SU-DHL-6 (cell line): Measurements from ENCODE around the gene RAB10.

Source experiments
- H2AFZ ChIP-seq: fragments of 200-600 bp; sonication (generic); 2 replicates; pipeline ENCODE4 v1.6.1; 2014; ENCODE audit warnings: low read depth, mild to moderate bottlenecking, moderate library complexity, mixed read lengths, antibody characterized with exemption, low read length; ENCODE audit not compliant: severe bottlenecking
- H3F3A ChIP-seq: fragments of 200-600 bp; shearing (Covaris generic); 2 replicates; pipeline ENCODE4 v1.6.0; 2016; ENCODE audit warnings: antibody characterized with exemption, mild to moderate bottlenecking; ENCODE audit not compliant: insufficient read depth
- H3K27ac ChIP-seq: fragments of 200-600 bp; sonication (generic); 2 replicates; pipeline ENCODE4 v1.5.1; 2016; ENCODE audit warnings: low read depth, mild to moderate bottlenecking, low read length, moderate library complexity, mixed read lengths
- H3K27me3 ChIP-seq: fragments of 200-600 bp; sonication (generic), shearing (Covaris generic); 2 replicates; pipeline ENCODE4 v1.6.0; 2014; ENCODE audit warnings: mild to moderate bottlenecking, low read length
- H3K36me3 ChIP-seq: fragments of 200-600 bp; sonication (generic); 2 replicates; pipeline ENCODE4 v1.6.1; 2014; ENCODE audit warnings: mild to moderate bottlenecking, low read length, mixed read lengths
- H3K4me2 ChIP-seq: fragments of 300-600, 200-600 bp; shearing (Covaris generic), sonication (generic); 2 replicates; pipeline ENCODE4 v1.6.0; 2014; ENCODE audit warnings: low read length, low read depth, mild to moderate bottlenecking; ENCODE audit not compliant: poor library complexity, severe bottlenecking
- H3K4me3 ChIP-seq: fragments of 200-600 bp; sonication (generic); 2 replicates; pipeline ENCODE4 v1.5.1; 2014; ENCODE audit warnings: antibody characterized with exemption, low read length, mild to moderate bottlenecking, mixed read lengths; ENCODE audit not compliant: insufficient read depth, poor library complexity, severe bottlenecking
- H3K79me2 ChIP-seq: fragments of 200-600 bp; sonication (generic); 2 replicates; pipeline ENCODE4 v1.6.1; 2014; ENCODE audit warnings: mild to moderate bottlenecking, low read length, moderate library complexity; ENCODE audit not compliant: insufficient read depth
- H3K9ac ChIP-seq: fragments of 200-600 bp; sonication (generic); 2 replicates; pipeline ENCODE4 v1.7.0; 2014; ENCODE audit warnings: mild to moderate bottlenecking, low read length
- H3K9me2 ChIP-seq: fragments of 200-600 bp; sonication (generic); replicated peaks from 2 replicates; pipeline ENCODE4 v1.6.1; 2014; ENCODE audit warnings: low read length; ENCODE audit not compliant: insufficient read depth
- H3K9me3 ChIP-seq: fragments of 200-600 bp; sonication (generic); 2 replicates; pipeline ENCODE4 v1.6.1; 2014; ENCODE audit warnings: low read length, mixed read lengths; ENCODE audit not compliant: insufficient read depth
- H4K20me1 ChIP-seq: fragments of 200-600 bp; sonication (generic); 2 replicates; pipeline ENCODE4 v1.6.1; 2014; ENCODE audit warnings: low read depth, mild to moderate bottlenecking, antibody characterized with exemption, low read length, moderate library complexity, mixed read lengths
- EZH2phosphoT487 ChIP-seq: fragments of 200-600 bp; sonication (generic), shearing (Covaris generic); conservative IDR thresholded peaks from 2 replicates; pipeline ENCODE4 v1.6.1; 2018; ENCODE audit warnings: mild to moderate bottlenecking, antibody characterized with exemption, low read length, moderate library complexity, mixed read lengths
- TF ChIP-seq, protein P1 (sequence below): fragments of 200-600 bp; sonication (generic); IDR thresholded peaks from one replicate; pipeline ENCODE4 v1.5.1; 2017; ENCODE audit warnings: antibody characterized with exemption, mild to moderate bottlenecking, low read length, moderate library complexity; ENCODE audit not compliant: insufficient read depth, poor library complexity, severe bottlenecking

Gene RAB10

DNA sequence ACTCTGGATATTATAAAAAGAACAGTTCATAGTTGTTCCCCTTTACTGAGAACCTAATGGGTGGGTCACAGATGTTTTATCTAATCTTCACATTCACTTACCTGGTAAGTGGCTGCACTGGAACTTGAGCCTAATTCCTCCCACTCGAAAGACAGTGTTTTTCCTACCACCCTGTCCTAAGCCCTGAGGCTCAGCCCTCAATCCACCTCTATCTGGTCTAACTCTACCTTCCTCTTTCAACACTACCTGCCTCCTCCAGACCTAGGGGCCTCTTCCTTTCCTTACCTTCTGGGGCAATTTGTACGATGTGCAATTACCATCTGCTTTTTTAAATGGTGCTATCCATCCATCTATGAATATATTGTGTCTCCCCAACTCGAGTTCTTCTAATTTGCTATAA is 41.9 kb upstream of the RAB10 start:
- Histone ChIP-seq H3K9ac (no peak overlapping the region), H3K79me2 (no peaks in the 10 kb centered on the region), H3K9me2 (no peaks in the 10 kb centered on the region), H3K36me3 (no peaks in the 10 kb centered on the region), H2AFZ (no peak overlapping the region), H3F3A (no peaks in the 10 kb centered on the region), H3K9me3 (no peaks in the 10 kb centered on the region), H3K4me3 (no peak overlapping the region), H3K27me3 (no peaks in the 10 kb centered on the region), H4K20me1 (no peaks in the 10 kb centered on the region), H3K27ac (no peak overlapping the region), H3K4me2 (no peak overlapping the region)
- TF ChIP-seq, protein P1, sequence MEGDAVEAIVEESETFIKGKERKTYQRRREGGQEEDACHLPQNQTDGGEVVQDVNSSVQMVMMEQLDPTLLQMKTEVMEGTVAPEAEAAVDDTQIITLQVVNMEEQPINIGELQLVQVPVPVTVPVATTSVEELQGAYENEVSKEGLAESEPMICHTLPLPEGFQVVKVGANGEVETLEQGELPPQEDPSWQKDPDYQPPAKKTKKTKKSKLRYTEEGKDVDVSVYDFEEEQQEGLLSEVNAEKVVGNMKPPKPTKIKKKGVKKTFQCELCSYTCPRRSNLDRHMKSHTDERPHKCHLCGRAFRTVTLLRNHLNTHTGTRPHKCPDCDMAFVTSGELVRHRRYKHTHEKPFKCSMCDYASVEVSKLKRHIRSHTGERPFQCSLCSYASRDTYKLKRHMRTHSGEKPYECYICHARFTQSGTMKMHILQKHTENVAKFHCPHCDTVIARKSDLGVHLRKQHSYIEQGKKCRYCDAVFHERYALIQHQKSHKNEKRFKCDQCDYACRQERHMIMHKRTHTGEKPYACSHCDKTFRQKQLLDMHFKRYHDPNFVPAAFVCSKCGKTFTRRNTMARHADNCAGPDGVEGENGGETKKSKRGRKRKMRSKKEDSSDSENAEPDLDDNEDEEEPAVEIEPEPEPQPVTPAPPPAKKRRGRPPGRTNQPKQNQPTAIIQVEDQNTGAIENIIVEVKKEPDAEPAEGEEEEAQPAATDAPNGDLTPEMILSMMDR, result no peak
- TF ChIP-seq EZH2phosphoT487, result no peak

DNA sequence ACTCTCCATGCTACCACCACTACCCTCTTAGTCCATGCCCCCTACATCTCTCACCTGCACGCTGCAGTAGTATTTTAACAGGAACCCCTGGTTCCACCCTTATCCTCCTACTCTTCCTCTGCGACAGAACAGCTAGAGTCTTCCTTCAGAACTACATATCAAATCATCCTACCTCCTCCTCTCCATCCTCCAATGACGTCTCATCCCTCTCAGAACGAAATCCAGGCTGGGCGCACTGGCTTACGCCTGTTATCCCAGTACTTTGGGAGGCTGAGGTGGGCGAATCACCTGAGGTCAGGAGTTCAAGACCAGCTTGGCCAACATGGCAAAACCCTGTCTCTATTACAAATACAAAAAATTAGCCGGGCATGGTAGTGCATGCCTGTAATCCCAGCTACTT is 41.3 kb upstream of the RAB10 start:
- H3F3A ChIP-seq, result no peaks in the 10 kb centered on the region
- no peaks in the 10 kb centered on the region for H3K27me3 ChIP-seq
- H3K9me3 ChIP-seq, result no peaks in the 10 kb centered on the region
- H3K79me2 ChIP-seq, result no peaks in the 10 kb centered on the region
- no peak overlapping the region for H3K4me2 ChIP-seq
- no peak overlapping the region for H2AFZ ChIP-seq
- TF ChIP-seq, protein P1, result no peak
- TF ChIP-seq EZH2phosphoT487, result no peak
- no peaks in the 10 kb centered on the region for H4K20me1 ChIP-seq
- H3K4me3 ChIP-seq, result no peak overlapping the region
- H3K36me3 ChIP-seq, result no peaks in the 10 kb centered on the region
- no peak overlapping the region for H3K27ac ChIP-seq
- no peak overlapping the region for H3K9ac ChIP-seq
- H3K9me2 ChIP-seq, result no peaks in the 10 kb centered on the region

DNA sequence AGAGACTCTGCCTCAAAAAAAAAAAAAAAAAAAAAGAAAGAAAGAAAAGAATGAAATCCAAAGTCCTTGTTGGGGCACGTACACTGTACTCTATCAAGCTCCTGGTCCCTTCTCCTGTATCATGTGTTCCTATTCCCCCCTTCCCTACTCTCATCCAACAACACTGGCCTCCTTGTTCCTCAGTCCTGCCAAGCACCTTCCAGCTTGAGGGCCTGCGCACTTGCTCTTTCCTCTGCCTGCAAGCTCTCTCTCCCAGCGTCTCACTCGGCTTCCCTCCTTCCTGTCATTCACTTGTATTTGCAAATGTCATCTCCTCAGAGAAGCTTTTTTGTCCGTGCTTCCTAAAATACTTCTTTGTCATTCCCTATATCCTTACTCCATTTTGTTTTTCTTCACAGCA is 40.8 kb upstream of the RAB10 start:
- Histone ChIP-seq H3F3A (no peaks in the 10 kb centered on the region), H3K79me2 (no peaks in the 10 kb centered on the region), H3K4me3 (no peak overlapping the region), H2AFZ (no peak overlapping the region), H4K20me1 (no peaks in the 10 kb centered on the region), H3K9me3 (no peaks in the 10 kb centered on the region), H3K4me2 (no peak overlapping the region), H3K27ac (no peak overlapping the region), H3K9me2 (no peaks in the 10 kb centered on the region), H3K9ac (no peak overlapping the region), H3K27me3 (no peaks in the 10 kb centered on the region), H3K36me3 (no peaks in the 10 kb centered on the region)
- no peak for TF ChIP-seq EZH2phosphoT487
- TF ChIP-seq, protein P1, result no peak
